Esophagus squamous epithelium (tissue), 5 donors: ENCODE data around the gene KRT12. TPM values are rescaled to one million over a fixed set of nuclear protein-coding genes. Genes with fewer than 3 reads are reported as not detected.

Experiments
- DNase-seq: peaks from one replicate; lab custom pipeline; 2025; lab: John Stamatoyannopoulos, UW
- H3K27ac ChIP-seq, 4 donors: fragments of 200-600 bp; sonication (generic); one replicate each; pipeline ENCODE4 v1.5.1; 2016 to 2019; ENCODE audit warnings: mild to moderate bottlenecking in 1 of 4
- H3K27me3 ChIP-seq, 4 donors: fragments of 200-600 bp; sonication (generic); 1 replicate in 3 of 4; 2 replicates in 1 of 4; pipeline versions ENCODE4 v1.5.1 to v1.6.0; 2017 to 2021; ENCODE audit warnings: antibody characterized with exemption in 1 of 4
- H3K36me3 ChIP-seq, 3 donors: fragments of 200-600 bp; sonication (generic); one replicate each; pipeline ENCODE4 v1.5.1; 2016 to 2019
- H3K4me1 ChIP-seq, 3 donors: fragments of 200-600 bp; sonication (generic); one replicate each; pipeline ENCODE4 v1.5.1; 2017 to 2019
- H3K4me3 ChIP-seq, 4 donors: fragments of 200-600 bp; sonication (generic); 1 replicate in 3 of 4; 2 replicates in 1 of 4; pipeline ENCODE4 v1.5.1; 2016 to 2019; ENCODE audit warnings: mild to moderate bottlenecking in 2 of 4, moderate library complexity in 1 of 4
- H3K9me3 ChIP-seq, 3 donors: fragments of 200-600 bp; sonication (generic); one replicate each; pipeline ENCODE4 v1.5.1; 2016 to 2019
- CTCF ChIP-seq, 6 experiments: fragments of 450-650 bp in 4 of 6; fragments of 200-600 bp in 2 of 6; sonication (generic) in 2 of 6; IDR thresholded peaks; one replicate each; pipeline ENCODE4 v1.5.1; 2016 to 2019; ENCODE audit warnings: antibody characterized with exemption in 6 of 6, mild to moderate bottlenecking in 4 of 6, moderate library complexity in 4 of 6
- POLR2A ChIP-seq, 4 donors: fragments of 450-650 bp; IDR thresholded peaks; one replicate each; pipeline ENCODE4 v1.6.1; 2017; ENCODE audit warnings: antibody characterized with exemption in 4 of 4, mild to moderate bottlenecking in 4 of 4, moderate library complexity in 3 of 4
- WGBS, 2 donors: methylation state at CpG; one replicate each; pipeline ENCODE4 v1.1.5; 2018; 5-methylcytosine and 5-hydroxymethylcytosine counted together
- intact Hi-C: fragments of 100-400 bp; cut with DNase I; formaldehyde crosslinking; loops from one replicate; pipeline ENCODE4 v1.15.0; 2022
- total RNA-seq, 4 donors: library from RNA; depleted of rRNA; stranded (reverse); fragments of >200 nt; gene quantifications; one replicate each; pipeline ENCODE4 v1.1.0, GENCODE V29; 2016
- donor health status: DM: yes; HTN: yes; CAD: no.

KRT12 gene
- total RNA-seq, 4 donors from 2014 or later: not detected

- TF ChIP-seq CTCF (IDR thresholded peaks at IDR 0.05) (no peak), POLR2A (IDR thresholded peaks at IDR 0.05) (no peak)
- Histone ChIP-seq H3K27ac (peak overlapping the region in 1 of 4 donors; percentile 9), H3K27me3 (no peaks in the 10 kb centered on the region), H3K4me1 (peaks cover 8 to 49% (median 17%) of the 10 kb centered on the region in 3 donors), H3K36me3 (no peaks in the 10 kb centered on the region), H3K9me3 (no peaks in the 10 kb centered on the region), H3K4me3 (no peak overlapping the region)
- intact Hi-C loops: loop anchor here (5.0 kb wide), 1 partner anchor 735 kb away; no protein-coding TSS in a partner anchor
- no peak for DNase-seq
- WGBS, 2 donors: 84 to 86% methylated on average over 11 to 13 of the region's 13 CpGs
Observed at GRCh38 chr17:40912486-40913210, 45.6 kb upstream of the KRT12 start.

DNA sequence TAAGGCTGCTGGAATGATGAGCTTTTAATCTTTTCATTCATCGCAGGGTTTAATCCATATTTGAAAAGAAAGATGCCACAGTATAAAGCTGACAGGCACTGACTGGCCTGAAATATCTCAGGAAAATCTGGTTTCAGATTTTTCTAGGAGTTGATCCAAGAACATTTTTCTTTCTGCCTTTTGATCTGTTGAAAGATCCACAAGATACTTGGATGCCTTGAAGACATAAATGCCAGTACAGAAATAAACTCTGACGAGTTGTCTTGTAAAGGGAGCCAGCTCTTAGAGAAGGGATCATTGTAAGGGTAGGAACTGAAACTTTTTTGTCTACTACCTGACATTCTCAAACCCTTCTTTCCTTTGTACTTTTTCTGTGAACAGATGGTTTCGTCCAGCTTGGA is 43.4 kb upstream of the KRT12 start:
- DNase-seq: no peak

DNA sequence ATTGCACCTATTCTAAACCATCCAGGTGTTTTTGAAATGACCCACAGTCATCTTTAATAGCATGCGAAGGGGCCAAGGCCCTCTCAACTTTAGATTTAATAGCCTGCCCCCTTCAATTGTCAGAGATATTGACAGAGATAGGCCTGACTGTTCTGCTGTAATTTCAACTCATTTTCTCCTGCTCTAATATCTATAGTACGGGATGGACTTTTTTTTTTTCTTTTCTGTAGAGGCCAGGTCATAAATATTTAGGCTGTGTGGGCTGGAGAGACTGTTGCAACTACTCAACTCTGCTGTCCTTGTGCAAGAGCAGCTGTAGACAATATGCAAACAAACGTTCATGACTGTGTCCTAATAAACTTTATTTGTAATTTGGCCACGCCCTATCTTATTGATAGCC is 42.7 kb upstream of the KRT12 start:
- Histone ChIP-seq H3K27ac (peak overlapping the region; percentile 60 to 86 (median 77)), H3K4me3 (peak overlapping the region in 1 of 4 donors; percentile 29), H3K27me3 (peaks cover 0 to 15% (median 0%) of the 10 kb centered on the region in 4 donors), H3K36me3 (no peaks in the 10 kb centered on the region), H3K9me3 (no peaks in the 10 kb centered on the region), H3K4me1 (peaks cover 8 to 44% (median 15%) of the 10 kb centered on the region in 3 donors)
- TF ChIP-seq CTCF (IDR thresholded peaks at IDR 0.05): no peak
- TF ChIP-seq POLR2A (IDR thresholded peaks at IDR 0.05): no peak
- intact Hi-C loops: loop anchor here (5.0 to 10.0 kb wide), 3 partner anchors 413 to 738 kb away; no protein-coding TSS in a partner anchor
- WGBS, 2 donors: 11 to 26% methylated on average over 4 of the region's 4 CpGs
- no peak for DNase-seq

More for the DNA sequence above, 43.4 kb upstream of the KRT12 start:
- 23 to 27% methylated on average over 3 of the region's 3 CpGs for whole genome bisulfite sequencing, 2 donors
- no peaks in the 10 kb centered on the region for H3K36me3 ChIP-seq
- peaks cover 8 to 49% (median 17%) of the 10 kb centered on the region in 3 donors for H3K4me1 ChIP-seq
- peak overlapping the region in 1 of 4 donors; percentile 29 for H3K4me3 ChIP-seq
- peaks cover 0 to 11% (median 0%) of the 10 kb centered on the region in 4 donors for H3K27me3 ChIP-seq
- H3K9me3 ChIP-seq: no peaks in the 10 kb centered on the region
- TF ChIP-seq POLR2A (IDR thresholded peaks at IDR 0.05) (no peak), CTCF (IDR thresholded peaks at IDR 0.05) (no peak)
- intact Hi-C loops: loop anchor here (5.0 kb wide), 1 partner anchor 737 kb away; no protein-coding TSS in a partner anchor
- peak overlapping the region; percentile 72 to 86 (median 77) for H3K27ac ChIP-seq

DNA sequence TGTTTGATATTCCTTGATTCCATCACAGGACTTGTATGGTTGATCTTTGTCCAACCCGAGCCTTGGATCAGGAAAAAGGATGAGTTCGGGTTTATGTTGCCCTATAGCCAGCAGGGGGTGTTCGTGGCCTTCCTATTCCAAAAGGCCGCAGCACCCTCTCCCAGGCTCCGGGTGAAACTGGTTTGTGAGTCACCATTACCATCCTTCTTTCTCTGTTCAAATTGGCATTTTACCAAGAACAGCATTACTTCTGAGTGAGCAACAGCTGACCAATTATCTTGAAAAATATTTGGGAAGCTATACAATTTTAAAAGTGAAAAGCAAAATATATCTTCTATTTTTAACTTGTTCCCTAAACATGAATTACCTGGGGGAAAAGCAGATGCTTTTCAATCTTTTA is 42.3 kb upstream of the KRT12 start:
- peak; percentile 27 for DNase-seq
- Histone ChIP-seq H3K4me3 (no peak overlapping the region), H3K9me3 (no peaks in the 10 kb centered on the region), H3K4me1 (peaks cover 8 to 40% (median 12%) of the 10 kb centered on the region in 3 donors), H3K27me3 (peaks cover 0 to 15% (median 0%) of the 10 kb centered on the region in 4 donors), H3K36me3 (no peaks in the 10 kb centered on the region), H3K27ac (peak overlapping the region; percentile 58 to 86 (median 70))
- TF ChIP-seq CTCF (IDR thresholded peaks at IDR 0.05) (peak; percentile 49 to 91 (median 86)), POLR2A (IDR thresholded peaks at IDR 0.05) (no peak)
- intact Hi-C loops: loop anchor here (5.0 to 10.0 kb wide), 2 partner anchors 413 to 635 kb away; no protein-coding TSS in a partner anchor
- WGBS, 2 donors: 0% methylated on average over 5 of the region's 5 CpGs

GRCh38 chr17:40906613-40907012 is 39.6 kb upstream of the KRT12 start:
- intact Hi-C loops: loop anchor here (5.0 to 10.0 kb wide), 2 partner anchors 416 to 638 kb away; no protein-coding TSS in a partner anchor
- WGBS, 2 donors: 90 to 94% methylated on average over 3 to 4 of the region's 4 CpGs
- Histone ChIP-seq H3K36me3 (no peaks in the 10 kb centered on the region), H3K9me3 (no peaks in the 10 kb centered on the region), H3K27ac (no peak overlapping the region), H3K4me1 (peaks cover 12 to 52% (median 14%) of the 10 kb centered on the region in 3 donors), H3K4me3 (no peak overlapping the region), H3K27me3 (peaks cover 0 to 15% (median 0%) of the 10 kb centered on the region in 4 donors)
- TF ChIP-seq CTCF (IDR thresholded peaks at IDR 0.05): no peak
- no peak for TF ChIP-seq POLR2A (IDR thresholded peaks at IDR 0.05)
- no peak for DNase-seq
